ELR (cell line): ENCODE results near the gene IFI44L.

Source experiments
- DNase-seq: peaks from one replicate; pipeline ENCODE4 v3.0.0-alpha.2; 2015; ENCODE audit warnings: low read depth

IFI44L gene

GRCh38 chr1:78619803-78620579 lies at the start of gene IFI44L:
IFI44L (plus strand) TSS chr1:78620448; CDS start chr1:78627916, 7,468 bp downstream.
- peak; percentile 55 for DNase-seq

DNA sequence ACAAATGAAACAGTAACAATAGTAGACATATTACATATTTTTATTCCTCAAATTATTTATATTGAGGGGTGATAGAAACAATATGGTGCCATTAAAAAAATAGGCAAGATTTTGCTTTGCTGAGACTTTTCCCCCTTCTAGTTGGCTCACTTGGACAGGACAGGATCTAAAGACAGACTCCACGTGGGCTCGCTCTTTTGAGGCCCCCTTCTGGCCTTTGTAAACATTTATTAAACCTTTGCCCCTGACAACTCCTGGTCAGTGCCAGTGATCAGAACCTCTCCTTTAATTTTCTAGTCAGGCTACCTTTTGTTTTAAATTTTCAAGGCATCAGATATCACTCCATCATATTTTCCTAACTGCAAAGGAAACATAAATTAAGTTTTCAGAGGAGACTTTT lies 49.7 kb upstream of the IFI44L start:
- DNase-seq = peak; percentile 35

- no peak for DNase-seq
Observed at GRCh38 chr1:78577257-78578100, 42.8 kb upstream of the IFI44L start.

DNA sequence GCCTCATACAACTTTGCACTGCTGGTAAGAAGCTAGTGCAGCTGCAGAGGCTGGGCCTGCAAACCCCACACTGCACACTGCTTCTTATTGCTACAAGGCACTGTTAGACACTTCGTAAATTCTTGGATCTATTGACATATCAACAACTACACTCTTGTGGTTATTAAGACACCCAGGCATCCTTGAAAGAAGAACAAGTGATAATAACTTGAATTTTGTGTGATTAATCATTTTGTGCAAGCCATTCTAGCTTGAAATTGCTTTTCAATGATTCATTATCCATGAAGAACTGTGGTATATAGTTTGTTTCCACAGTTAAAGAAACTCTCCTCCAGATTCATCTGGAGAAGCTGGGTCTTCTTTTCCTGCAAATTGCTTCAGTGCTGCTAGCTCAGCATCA lies 33.7 kb upstream of the IFI44L start:
- peak; percentile 45 for DNase-seq

DNA sequence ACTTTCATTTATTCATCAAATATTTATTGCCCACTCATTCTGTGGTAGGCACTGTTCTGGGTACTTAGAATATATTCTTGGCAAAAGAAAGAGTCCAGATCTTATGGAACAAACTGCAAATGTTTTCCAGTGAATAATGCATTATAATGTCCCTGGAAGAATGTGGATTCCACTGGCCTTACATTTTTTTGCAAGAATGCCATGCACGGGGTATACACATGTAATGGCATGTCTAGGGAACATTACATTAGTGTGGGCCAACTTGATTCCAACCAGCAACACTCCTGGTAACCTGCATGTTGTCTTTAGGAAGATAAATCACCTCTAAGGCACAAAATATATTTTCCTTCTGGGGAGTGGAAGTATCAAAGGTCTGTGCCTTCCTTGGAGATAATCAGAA lies 33.0 kb upstream of the IFI44L start:
- no peak for DNase-seq

DNA sequence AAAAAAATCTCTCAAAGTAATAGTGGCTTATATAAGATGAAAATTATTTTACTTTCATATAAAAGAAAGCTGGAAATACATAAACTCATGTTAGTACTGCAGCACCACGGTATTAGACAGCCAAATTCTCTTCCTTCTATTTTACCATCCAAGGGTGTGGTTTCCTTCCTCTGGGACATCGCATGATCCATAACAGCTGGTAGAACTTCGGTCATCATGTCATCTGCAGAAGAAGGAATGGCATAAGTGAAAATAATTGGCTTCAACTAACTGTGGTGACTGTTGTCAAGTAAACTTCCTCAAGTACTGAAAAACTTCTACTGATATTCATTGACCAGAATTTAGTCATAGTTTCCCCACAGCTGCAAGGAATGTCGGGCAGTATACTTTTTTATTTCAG lies 28.3 kb upstream of the IFI44L start:
- DNase-seq = no peak

- no peak for DNase-seq
Observed at GRCh38 chr1:78599294-78599693, 21.0 kb upstream of the IFI44L start.

DNA sequence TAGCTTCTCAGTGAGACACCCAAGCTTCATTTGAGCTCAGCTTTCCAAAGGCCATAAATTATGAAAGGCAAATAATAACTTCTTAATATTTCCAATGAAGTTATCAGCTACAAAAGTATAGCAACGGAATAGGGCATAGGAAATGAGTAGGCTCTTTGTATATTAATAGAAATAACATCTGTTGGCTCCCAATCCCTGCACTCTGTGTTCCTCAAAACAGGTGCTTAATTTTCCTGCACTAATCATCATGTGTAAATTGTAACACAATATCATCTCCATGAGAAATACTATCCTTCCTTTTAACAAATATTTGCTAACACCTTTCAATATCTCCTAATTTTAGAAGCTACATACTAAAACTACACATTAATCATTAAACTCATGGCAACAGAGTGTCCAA lies 19.2 kb upstream of the IFI44L start:
- DNase-seq = no peak

GRCh38 chr1:78603206-78603605 lies 17.0 kb upstream of the IFI44L start:
- no peak for DNase-seq

- DNase-seq = no peak
Observed at GRCh38 chr1:78604643-78605042, 15.6 kb upstream of the IFI44L start.

DNA sequence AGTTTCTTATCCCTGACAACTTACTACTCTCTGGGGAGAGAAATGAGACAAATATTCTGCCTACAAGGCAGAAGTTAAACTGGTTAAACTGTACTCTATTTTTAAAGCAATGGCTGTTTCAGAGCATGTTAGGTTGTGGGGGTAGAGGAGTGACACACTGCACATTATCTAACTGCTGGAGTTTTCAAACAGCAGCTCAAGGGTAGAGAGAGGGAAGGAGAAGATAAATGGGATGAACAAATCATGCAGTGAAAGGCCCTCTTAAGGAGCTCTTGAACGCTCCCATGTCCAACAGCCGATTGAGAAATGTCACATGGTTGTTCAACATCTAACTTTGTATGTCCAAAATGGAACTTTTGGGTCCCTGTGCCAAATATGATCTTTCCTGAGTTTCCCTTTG lies 14.0 kb upstream of the IFI44L start:
- no peak for DNase-seq

- peak; percentile 61 for DNase-seq
Observed at GRCh38 chr1:78607334-78607927, 12.8 kb upstream of the IFI44L start.

GRCh38 chr1:78607944-78608343 lies 12.3 kb upstream of the IFI44L start:
- no peak for DNase-seq

DNA sequence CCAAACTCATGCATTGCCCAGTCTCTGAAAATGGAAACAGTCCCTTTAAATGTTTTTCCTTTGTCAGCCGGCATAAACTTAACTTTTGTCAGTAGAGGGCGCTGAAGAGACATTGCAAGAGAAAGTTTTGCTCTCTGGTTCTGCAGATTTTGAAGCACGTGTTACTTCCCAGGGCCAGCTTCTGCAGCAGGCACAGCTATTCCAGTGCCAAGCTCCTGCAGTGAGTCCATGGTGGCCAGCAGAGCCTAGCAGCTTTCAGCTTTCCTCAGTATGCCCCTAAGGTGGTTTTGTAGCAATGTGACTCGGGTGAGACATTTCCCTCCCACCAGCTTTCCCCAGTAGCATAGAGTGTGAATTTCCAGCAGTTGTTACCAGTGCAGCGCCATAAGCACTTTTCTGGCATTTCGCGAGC lies 2.6 kb upstream of the IFI44L start:
- peak; percentile 92 for DNase-seq

GRCh38 chr1:78619032-78619431 lies 1.2 kb upstream of the IFI44L start:
- peak; percentile 24 for DNase-seq

DNA sequence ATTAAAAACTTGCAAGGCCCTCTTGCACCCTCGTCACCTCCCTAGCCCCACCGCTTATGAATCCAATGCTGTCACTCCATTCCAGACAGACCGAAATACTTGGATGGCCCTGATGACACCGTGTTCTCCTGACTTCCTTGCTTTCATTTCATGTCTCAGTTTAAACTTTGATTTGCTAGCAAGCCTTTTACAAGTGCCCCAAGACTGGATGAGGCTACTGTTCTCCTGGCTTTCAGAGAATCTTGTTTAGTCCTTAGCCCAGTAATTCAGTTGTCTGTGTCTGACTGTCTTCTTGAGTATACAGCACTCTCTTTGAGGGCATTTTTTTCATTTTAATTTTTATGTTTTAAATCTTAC lies 824 bp upstream of the IFI44L start:
- DNase-seq = peak; percentile 45

- DNase-seq = no peak
Observed at GRCh38 chr1:78620666-78621065, 418 bp downstream of the IFI44L start.

GRCh38 chr1:78622548-78622947 lies 2.3 kb downstream of the IFI44L start:
- no peak for DNase-seq

DNA sequence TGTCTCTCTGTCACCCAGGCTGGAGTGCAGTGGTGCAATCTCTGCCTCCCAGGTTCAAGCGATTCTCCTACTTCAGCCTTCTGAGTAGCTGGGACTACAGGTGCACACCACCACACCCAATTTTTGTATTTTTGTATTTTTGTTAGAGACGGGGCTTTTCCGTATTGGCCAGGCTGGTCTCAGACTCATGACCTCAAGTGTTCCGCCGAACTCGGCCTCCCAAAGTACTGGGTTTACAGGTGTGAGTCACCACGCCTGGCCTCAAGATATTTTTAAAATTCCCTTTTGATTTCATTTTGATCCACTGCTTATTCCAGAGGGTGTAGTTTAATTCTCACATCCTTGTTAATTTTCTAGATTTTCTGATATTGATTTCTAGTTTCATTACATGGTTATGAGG lies 3.8 kb downstream of the IFI44L start:
- DNase-seq = no peak

DNA sequence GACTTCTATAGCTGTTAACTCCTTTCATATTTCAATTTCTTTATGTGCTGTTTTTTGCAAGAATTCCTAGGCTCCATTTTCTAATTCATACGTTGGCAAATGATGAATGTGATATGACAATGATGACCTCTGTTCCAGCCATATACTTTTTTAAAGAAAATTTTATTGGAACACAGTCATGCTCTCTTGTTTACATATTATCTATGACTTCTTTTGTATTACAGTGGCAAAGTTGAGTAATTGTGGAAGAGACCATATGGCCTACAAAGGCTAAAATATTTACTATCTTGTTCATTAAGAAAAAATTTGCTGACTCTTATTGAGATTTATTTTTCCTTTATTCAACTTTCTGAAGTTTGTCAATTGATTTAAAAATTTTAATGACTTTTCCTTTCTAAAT lies 7.1 kb downstream of the IFI44L start:
- DNase-seq = peak; percentile 86

GRCh38 chr1:78630600-78630999 lies 10.4 kb downstream of the IFI44L start:
- no peak for DNase-seq

GRCh38 chr1:78633209-78633608 lies 13.0 kb downstream of the IFI44L start:
- DNase-seq = no peak

DNA sequence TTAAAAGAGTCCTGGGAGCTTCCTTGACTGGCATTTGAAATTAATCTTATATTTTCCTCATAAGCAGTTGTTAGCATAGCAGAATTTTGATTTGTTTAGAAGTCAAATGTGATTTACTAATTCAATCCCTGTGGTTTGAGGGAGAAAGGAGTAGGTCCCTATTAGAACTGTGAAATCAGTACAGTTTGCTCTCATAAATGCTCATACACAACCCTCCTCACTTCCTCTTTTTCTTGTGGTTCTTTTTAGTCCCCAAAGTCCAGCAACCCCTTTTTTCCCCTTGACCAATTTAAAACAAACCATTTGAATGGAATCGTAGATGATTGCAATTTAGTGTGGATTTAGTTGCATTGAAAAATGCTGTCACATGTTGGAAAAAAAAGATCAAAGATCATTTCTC lies 20.2 kb downstream of the IFI44L start:
- no peak for DNase-seq
